Activated T-helper 2 cell treated with anti-CD3 and anti-CD28 coated beads, Interferon-gamma antibody, Interleukin-2, Interleukin-4, amounts not matched to agents 10 μg/mL and 5 μg/mL and 100 μg/mL, durations not matched to agents 14 hours and 24 hours and 36 hours (primary cell): ENCODE measurements around the gene ERBB4. TPM values are rescaled to one million over a fixed set of nuclear protein-coding genes. Genes with fewer than 3 reads are reported as not detected.
"Not testable (repeated sequence)": the region's sequence is repeated elsewhere in the genome, so short reads cannot be mapped to it uniquely, and the experiment has no call there.

Experiments used
- DNase-seq: peaks from one replicate; pipeline ENCODE4 v3.0.0; 2021; ENCODE audit warnings: low spot score
- H3K27ac Mint-ChIP-seq: one replicate; pipeline ENCODE4 v1.8.0; 2021; ENCODE audit warnings: mixed read lengths
- H3K27me3 Mint-ChIP-seq: one replicate; pipeline ENCODE4 v1.8.0; 2021; ENCODE audit warnings: low read depth, mixed read lengths
- H3K36me3 Mint-ChIP-seq: one replicate; pipeline ENCODE4 v1.8.0; 2021; ENCODE audit warnings: low read depth, mixed read lengths
- H3K4me1 Mint-ChIP-seq: one replicate; pipeline ENCODE4 v1.8.0; 2021; ENCODE audit warnings: low read depth, mixed read lengths
- H3K4me3 Mint-ChIP-seq: one replicate; pipeline ENCODE4 v1.8.0; 2021; ENCODE audit warnings: low read depth, mild to moderate bottlenecking, moderate library complexity, mixed read lengths
- H3K9me3 Mint-ChIP-seq: one replicate; pipeline ENCODE4 v1.8.0; 2021; ENCODE audit warnings: mixed read lengths
- intact Hi-C: fragments of 100-400 bp; cut with micrococcal nuclease; formaldehyde crosslinking; loops from one replicate; pipeline ENCODE4 v1.15.1; 2023
- total RNA-seq: library from RNA; stranded (reverse); gene quantifications from 2 replicates; pipeline ENCODE4 v1.2.3, GENCODE V29; 2022

ERBB4 gene
- total RNA-seq, 1 donor from 2014 or later = not detected

GRCh38 chr2:212505586-212505985 is 33.0 kb downstream of the ERBB4 start:
- Mint-ChIP-seq H3K36me3 (no peaks in the 10 kb centered on the region), H3K27ac (no peak overlapping the region), H3K4me3 (no peak overlapping the region), H3K9me3 (no peaks in the 10 kb centered on the region), H3K27me3 (no peaks in the 10 kb centered on the region), H3K4me1 (no peaks in the 10 kb centered on the region)
- intact Hi-C loops = no loop called here
- DNase-seq = no peak

GRCh38 chr2:212495046-212495445 is 43.6 kb downstream of the ERBB4 start:
- no peaks in the 10 kb centered on the region for H3K4me1 Mint-ChIP-seq
- no peak overlapping the region for H3K4me3 Mint-ChIP-seq
- H3K36me3 Mint-ChIP-seq = no peaks in the 10 kb centered on the region
- no peak for DNase-seq
- H3K27ac Mint-ChIP-seq = no peak overlapping the region
- H3K9me3 Mint-ChIP-seq = no peaks in the 10 kb centered on the region
- H3K27me3 Mint-ChIP-seq = no peaks in the 10 kb centered on the region
- intact Hi-C loops = no loop called here

- H3K4me1 Mint-ChIP-seq = no peaks in the 10 kb centered on the region
- intact Hi-C loops = no loop called here
- no peak for DNase-seq
- no peak overlapping the region for H3K4me3 Mint-ChIP-seq
- H3K9me3 Mint-ChIP-seq = no peaks in the 10 kb centered on the region
- H3K27ac Mint-ChIP-seq = no peak overlapping the region
- no peaks in the 10 kb centered on the region for H3K27me3 Mint-ChIP-seq
- no peaks in the 10 kb centered on the region for H3K36me3 Mint-ChIP-seq
These were observed 44.1 kb downstream of the ERBB4 start for GRCh38 chr2:212494418-212495020.

GRCh38 chr2:212489719-212490346 is 48.8 kb downstream of the ERBB4 start:
- Mint-ChIP-seq H3K36me3 (no peaks in the 10 kb centered on the region), H3K4me3 (no peak overlapping the region), H3K4me1 (no peaks in the 10 kb centered on the region), H3K9me3 (no peaks in the 10 kb centered on the region), H3K27ac (no peak overlapping the region), H3K27me3 (no peaks in the 10 kb centered on the region)
- intact Hi-C loops = no loop called here
- no peak for DNase-seq

GRCh38 chr2:212488611-212489010 is 50.0 kb downstream of the ERBB4 start:
- no peaks in the 10 kb centered on the region for H3K4me1 Mint-ChIP-seq
- H3K27ac Mint-ChIP-seq = no peak overlapping the region
- H3K9me3 Mint-ChIP-seq = no peaks in the 10 kb centered on the region
- H3K4me3 Mint-ChIP-seq = no peak overlapping the region
- no peaks in the 10 kb centered on the region for H3K27me3 Mint-ChIP-seq
- intact Hi-C loops = no loop called here
- H3K36me3 Mint-ChIP-seq = no peaks in the 10 kb centered on the region
- no peak for DNase-seq

GRCh38 chr2:212484563-212485080 is 54.0 kb downstream of the ERBB4 start:
- H3K27me3 Mint-ChIP-seq = no peaks in the 10 kb centered on the region
- H3K4me3 Mint-ChIP-seq = no peak overlapping the region
- intact Hi-C loops = no loop called here
- no peak overlapping the region for H3K27ac Mint-ChIP-seq
- DNase-seq = no peak
- no peaks in the 10 kb centered on the region for H3K4me1 Mint-ChIP-seq
- H3K9me3 Mint-ChIP-seq = no peaks in the 10 kb centered on the region
- H3K36me3 Mint-ChIP-seq = no peaks in the 10 kb centered on the region

GRCh38 chr2:212480447-212480846 is 58.2 kb downstream of the ERBB4 start:
- no peaks in the 10 kb centered on the region for H3K9me3 Mint-ChIP-seq
- H3K27ac Mint-ChIP-seq = no peak overlapping the region
- H3K4me1 Mint-ChIP-seq = no peaks in the 10 kb centered on the region
- intact Hi-C loops = no loop called here
- H3K27me3 Mint-ChIP-seq = no peaks in the 10 kb centered on the region
- DNase-seq = no peak
- H3K4me3 Mint-ChIP-seq = no peak overlapping the region
- H3K36me3 Mint-ChIP-seq = no peaks in the 10 kb centered on the region

GRCh38 chr2:212477571-212477970 is 61.0 kb downstream of the ERBB4 start:
- DNase-seq = no peak
- Mint-ChIP-seq H3K9me3 (no peaks in the 10 kb centered on the region), H3K4me1 (no peaks in the 10 kb centered on the region), H3K27ac (no peak overlapping the region), H3K27me3 (no peaks in the 10 kb centered on the region), H3K4me3 (no peak overlapping the region), H3K36me3 (no peaks in the 10 kb centered on the region)
- intact Hi-C loops = no loop called here

GRCh38 chr2:212473211-212473610 is 65.4 kb downstream of the ERBB4 start:
- Mint-ChIP-seq H3K4me3 (no peak overlapping the region), H3K36me3 (no peaks in the 10 kb centered on the region), H3K27me3 (no peaks in the 10 kb centered on the region), H3K9me3 (no peaks in the 10 kb centered on the region), H3K27ac (no peak overlapping the region), H3K4me1 (no peaks in the 10 kb centered on the region)
- no peak for DNase-seq
- intact Hi-C loops = no loop called here

- DNase-seq, H3K4me1 Mint-ChIP-seq, H3K9me3 Mint-ChIP-seq, H3K4me3 Mint-ChIP-seq, H3K27ac Mint-ChIP-seq, H3K36me3 Mint-ChIP-seq, intact Hi-C loops, H3K27me3 Mint-ChIP-seq: not testable (repeated sequence)
These were observed 71.1 kb downstream of the ERBB4 start for GRCh38 chr2:212467551-212467950.

- intact Hi-C loops = no loop called here
- Mint-ChIP-seq H3K27ac (no peak overlapping the region), H3K27me3 (no peaks in the 10 kb centered on the region), H3K36me3 (no peaks in the 10 kb centered on the region), H3K4me3 (no peak overlapping the region), H3K4me1 (no peaks in the 10 kb centered on the region), H3K9me3 (no peaks in the 10 kb centered on the region)
- no peak for DNase-seq
These were observed 73.1 kb downstream of the ERBB4 start for GRCh38 chr2:212465456-212465855.

- H3K9me3 Mint-ChIP-seq, H3K27ac Mint-ChIP-seq, H3K4me1 Mint-ChIP-seq, H3K36me3 Mint-ChIP-seq, DNase-seq, H3K27me3 Mint-ChIP-seq, intact Hi-C loops, H3K4me3 Mint-ChIP-seq: not testable (repeated sequence)
These were observed 76.9 kb downstream of the ERBB4 start for GRCh38 chr2:212461708-212462107.

GRCh38 chr2:212454149-212454548 is 84.5 kb downstream of the ERBB4 start:
- Mint-ChIP-seq H3K27me3 (no peaks in the 10 kb centered on the region), H3K36me3 (no peaks in the 10 kb centered on the region), H3K4me3 (no peak overlapping the region), H3K4me1 (no peaks in the 10 kb centered on the region), H3K9me3 (no peaks in the 10 kb centered on the region), H3K27ac (no peak overlapping the region)
- DNase-seq = no peak
- intact Hi-C loops = no loop called here
